Mammary epithelial cell (primary cell): ENCODE measurements around the gene TTC23.

ENCODE experiments used
- EZH2 ChIP-seq: IDR thresholded peaks from 2 replicates; pipeline ENCODE4 v1.6.1; 2012; ENCODE audit warnings: low read length, inconsistent platforms, borderline replicate concordance
- TF ChIP-seq, protein P1 (sequence below), 2 donors: IDR thresholded peaks in 1 of 2; conservative IDR thresholded peaks in 1 of 2; 2 replicates each; pipeline ENCODE4 v1.5.1; 2011 to 2012; ENCODE audit warnings: inconsistent platforms in 2 of 2, low read length in 2 of 2, mild to moderate bottlenecking in 2 of 2, control low read depth in 1 of 2, low read depth in 1 of 2; ENCODE audit not compliant: insufficient read depth in 1 of 2; ENCODE audit errors: extremely low read depth in 1 of 2

DNA sequence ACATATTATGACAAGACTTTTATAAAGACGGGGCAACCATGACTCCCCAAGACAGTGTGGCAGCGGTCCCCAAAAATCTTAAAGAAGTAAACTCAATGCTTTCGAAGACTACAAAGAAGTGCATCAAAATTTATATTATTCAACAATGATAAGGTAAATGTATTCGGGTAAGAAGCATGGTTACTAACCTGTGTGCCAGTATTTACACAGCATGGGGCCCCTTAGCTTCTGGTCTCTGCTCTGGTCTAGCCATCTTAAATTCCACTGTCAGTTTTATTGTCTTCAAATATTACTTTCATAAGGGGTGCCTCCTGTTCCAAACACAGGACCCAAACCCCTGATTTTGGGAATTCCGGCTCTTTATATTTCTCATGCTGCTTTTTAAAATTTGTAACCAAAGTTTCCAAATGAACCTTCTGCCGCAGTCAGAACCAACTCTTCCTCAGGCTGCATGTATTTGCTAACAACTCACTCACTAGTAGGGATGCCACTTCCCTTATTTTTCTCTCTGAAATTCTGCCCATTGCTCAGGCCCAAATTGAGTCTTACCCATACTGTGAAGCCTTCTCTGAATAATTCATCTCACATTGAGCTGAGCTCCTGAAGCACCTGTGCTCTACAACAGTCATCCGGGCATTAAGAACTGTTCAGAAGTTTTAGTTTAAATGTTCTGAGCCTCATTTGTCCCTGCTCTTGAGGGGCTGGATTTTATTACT lies 1.2 kb downstream of the TTC23 start:
- TF ChIP-seq, protein P1, sequence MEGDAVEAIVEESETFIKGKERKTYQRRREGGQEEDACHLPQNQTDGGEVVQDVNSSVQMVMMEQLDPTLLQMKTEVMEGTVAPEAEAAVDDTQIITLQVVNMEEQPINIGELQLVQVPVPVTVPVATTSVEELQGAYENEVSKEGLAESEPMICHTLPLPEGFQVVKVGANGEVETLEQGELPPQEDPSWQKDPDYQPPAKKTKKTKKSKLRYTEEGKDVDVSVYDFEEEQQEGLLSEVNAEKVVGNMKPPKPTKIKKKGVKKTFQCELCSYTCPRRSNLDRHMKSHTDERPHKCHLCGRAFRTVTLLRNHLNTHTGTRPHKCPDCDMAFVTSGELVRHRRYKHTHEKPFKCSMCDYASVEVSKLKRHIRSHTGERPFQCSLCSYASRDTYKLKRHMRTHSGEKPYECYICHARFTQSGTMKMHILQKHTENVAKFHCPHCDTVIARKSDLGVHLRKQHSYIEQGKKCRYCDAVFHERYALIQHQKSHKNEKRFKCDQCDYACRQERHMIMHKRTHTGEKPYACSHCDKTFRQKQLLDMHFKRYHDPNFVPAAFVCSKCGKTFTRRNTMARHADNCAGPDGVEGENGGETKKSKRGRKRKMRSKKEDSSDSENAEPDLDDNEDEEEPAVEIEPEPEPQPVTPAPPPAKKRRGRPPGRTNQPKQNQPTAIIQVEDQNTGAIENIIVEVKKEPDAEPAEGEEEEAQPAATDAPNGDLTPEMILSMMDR (conservative IDR thresholded peaks at IDR 0.05 in 1 of 2, IDR thresholded peaks at IDR 0.05 in 1 of 2; ENCODE audit: extremely low read depth in 1 of 2, insufficient read depth in 1 of 2, low read depth in 1 of 2, low read length in 2 of 2), result no peak
- TF ChIP-seq EZH2, result no peak
